ENCODE measurements around the gene TMEM26.

TMEM26 gene

GRCh38 chr10:61452655-61453641, at the start of gene TMEM26:
TMEM26 (minus strand) TSS chr10:61453381; CDS start chr10:61453081, 300 bp downstream.
- DNase-seq (ENCODE audit: low read depth): peak; percentile 31

- DNase-seq (ENCODE audit: low read depth): no peak
Measured at GRCh38 chr10:61500460-61500859, 47.3 kb upstream of the TMEM26 start.

GRCh38 chr10:61492364-61492995, 39.3 kb upstream of the TMEM26 start:
- DNase-seq (ENCODE audit: low read depth): no peak

GRCh38 chr10:61487506-61487905, 34.3 kb upstream of the TMEM26 start:
- DNase-seq (ENCODE audit: low read depth): no peak

- peak; percentile 67 for DNase-seq (ENCODE audit: low read depth)
Measured at GRCh38 chr10:61486738-61487396, 33.7 kb upstream of the TMEM26 start.

GRCh38 chr10:61486251-61486650, 33.1 kb upstream of the TMEM26 start:
- DNase-seq (ENCODE audit: low read depth): peak; percentile 70

- DNase-seq (ENCODE audit: low read depth): no peak
Measured at GRCh38 chr10:61481597-61481996, 28.4 kb upstream of the TMEM26 start.

GRCh38 chr10:61480208-61480607, 27.0 kb upstream of the TMEM26 start:
- peak; percentile 78 for DNase-seq (ENCODE audit: low read depth)

- DNase-seq (ENCODE audit: low read depth): no peak
Measured at GRCh38 chr10:61478621-61479312, 25.6 kb upstream of the TMEM26 start.

- DNase-seq (ENCODE audit: low read depth): no peak
Measured at GRCh38 chr10:61477451-61477850, 24.3 kb upstream of the TMEM26 start.

- DNase-seq (ENCODE audit: low read depth): no peak
Measured at GRCh38 chr10:61476529-61476928, 23.3 kb upstream of the TMEM26 start.

- DNase-seq (ENCODE audit: low read depth): peak; percentile 29
Measured at GRCh38 chr10:61475449-61475873, 22.3 kb upstream of the TMEM26 start.

- no peak for DNase-seq (ENCODE audit: low read depth)
Measured at GRCh38 chr10:61472090-61472674, 19.0 kb upstream of the TMEM26 start.

- no peak for DNase-seq (ENCODE audit: low read depth)
Measured at GRCh38 chr10:61471491-61471890, 18.3 kb upstream of the TMEM26 start.

- no peak for DNase-seq (ENCODE audit: low read depth)
Measured at GRCh38 chr10:61470740-61471139, 17.6 kb upstream of the TMEM26 start.

- DNase-seq (ENCODE audit: low read depth): peak; percentile 4
Measured at GRCh38 chr10:61465901-61466632, 12.9 kb upstream of the TMEM26 start.

- DNase-seq (ENCODE audit: low read depth): no peak
Measured at GRCh38 chr10:61465171-61465496, 12.0 kb upstream of the TMEM26 start.

- peak; percentile 73 for DNase-seq (ENCODE audit: low read depth)
Measured at GRCh38 chr10:61464461-61465170, 11.4 kb upstream of the TMEM26 start.

- peak; percentile 97 for DNase-seq (ENCODE audit: low read depth)
Measured at GRCh38 chr10:61463035-61463909, 10.1 kb upstream of the TMEM26 start.
